Measurements from ENCODE around the gene SLC22A3. TPM values are rescaled to one million over a fixed set of nuclear protein-coding genes. Genes with fewer than 3 reads are reported as not detected.

Gene SLC22A3
- total and polyA plus RNA-seq, 2 of the 13 experiments (the other 11 are each of a cell fraction or from before 2014, with no cell fraction given) = 12.0 to 31.5 TPM

DNA sequence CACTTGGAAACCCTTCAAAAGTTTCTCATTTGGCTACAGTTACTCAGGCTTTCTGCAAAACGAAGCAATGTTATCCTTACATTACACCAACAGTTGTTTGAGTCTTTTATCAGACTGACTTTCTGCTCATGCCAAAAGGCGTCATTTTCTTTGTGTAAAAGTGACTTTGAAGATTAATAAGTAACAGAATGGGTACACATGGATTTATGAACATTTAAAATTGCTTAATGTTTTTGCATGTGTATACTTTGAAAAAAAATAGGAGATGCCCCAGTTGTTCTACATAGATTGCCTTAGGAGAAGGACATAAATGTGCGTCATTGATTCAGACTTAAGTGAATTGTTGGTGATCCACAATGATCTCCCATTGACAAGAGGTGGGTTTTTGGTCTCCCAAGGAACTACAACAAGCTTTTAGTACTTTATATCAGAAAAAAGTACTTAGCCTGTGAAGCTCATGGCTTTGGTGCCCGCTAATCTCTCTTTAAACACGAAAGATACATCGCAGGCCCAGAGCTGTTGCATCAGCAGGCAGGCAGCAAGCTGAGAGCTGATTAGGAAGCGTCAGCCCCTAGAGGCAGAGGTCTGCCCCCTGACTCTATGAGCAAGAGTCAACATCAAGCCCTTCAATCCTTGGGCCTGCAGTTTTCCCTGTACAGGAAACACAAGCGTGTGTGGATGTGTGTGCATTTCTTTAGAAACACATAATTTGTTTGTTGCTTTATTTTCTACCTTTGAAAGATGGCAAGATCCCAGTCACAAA is 45.9 kb downstream of the SLC22A3 start (continued):
- TF ChIP-seq ZSCAN29 (CRISPR knock-in tag; conservative IDR thresholded peaks at IDR 0.05) (0 out of 2 replicates have a peak, but pooled peaks have one; percentile 56), GPN1 (CRISPR knock-in tag; IDR thresholded peaks at IDR 0.05; ENCODE audit: borderline replicate concordance) (no peak), REPIN1 (CRISPR knock-in tag; IDR thresholded peaks at IDR 0.05; ENCODE audit: borderline replicate concordance, low read depth) (0 out of 2 replicates have a peak, but pooled peaks have one; percentile 53), SMC3 (IDR thresholded peaks at IDR 0.05; ENCODE audit: low read length) (peak; percentile 43; the same call in 1 of the 2 replicates), RBAK (CRISPR knock-in tag; IDR thresholded peaks at IDR 0.05) (no peak), WIZ (CRISPR knock-in tag; IDR thresholded peaks at IDR 0.05) (0 out of 2 replicates have a peak, but pooled peaks have one; percentile 48), SRF (IDR thresholded peaks at IDR 0.05; ENCODE audit: low read depth, low read length) (no peak), POGZ (CRISPR knock-in tag; IDR thresholded peaks at IDR 0.05) (peak; percentile 69; the same call in 1 of the 2 replicates), REXO4 (CRISPR knock-in tag; IDR thresholded peaks at IDR 0.05; ENCODE audit: borderline replicate concordance) (no peak), ZBTB21 (CRISPR knock-in tag; IDR thresholded peaks at IDR 0.05) (peak; percentile 46; the same call in 1 of the 2 replicates), EP300 (IDR thresholded peaks at IDR 0.05; ENCODE audit: low read depth in 2 of 2, low read length in 2 of 2) (peak in 1 of 2 experiments; percentile 72; a peak in 2 of 4 replicates), EP300 (CRISPR knock-in tag; IDR thresholded peaks at IDR 0.05; ENCODE audit: borderline replicate concordance) (peak; percentile 17; the same call in 1 of the 2 replicates), TAF1 (CRISPR knock-in tag; IDR thresholded peaks at IDR 0.05) (peak; percentile 20; the same call in 1 of the 2 replicates), HNF4A (CRISPR knock-in tag; IDR thresholded peaks at IDR 0.05) (peak; percentile 38; the same call in 1 of the 2 replicates), KLF16 (CRISPR knock-in tag; IDR thresholded peaks at IDR 0.05) (peak in 1 of 2 experiments; percentile 70; a peak in 2 of 4 replicates), HIVEP1 (CRISPR knock-in tag; IDR thresholded peaks at IDR 0.05) (peak; percentile 44; the same call in 1 of the 2 replicates)
- TF ChIP-seq, protein P1, sequence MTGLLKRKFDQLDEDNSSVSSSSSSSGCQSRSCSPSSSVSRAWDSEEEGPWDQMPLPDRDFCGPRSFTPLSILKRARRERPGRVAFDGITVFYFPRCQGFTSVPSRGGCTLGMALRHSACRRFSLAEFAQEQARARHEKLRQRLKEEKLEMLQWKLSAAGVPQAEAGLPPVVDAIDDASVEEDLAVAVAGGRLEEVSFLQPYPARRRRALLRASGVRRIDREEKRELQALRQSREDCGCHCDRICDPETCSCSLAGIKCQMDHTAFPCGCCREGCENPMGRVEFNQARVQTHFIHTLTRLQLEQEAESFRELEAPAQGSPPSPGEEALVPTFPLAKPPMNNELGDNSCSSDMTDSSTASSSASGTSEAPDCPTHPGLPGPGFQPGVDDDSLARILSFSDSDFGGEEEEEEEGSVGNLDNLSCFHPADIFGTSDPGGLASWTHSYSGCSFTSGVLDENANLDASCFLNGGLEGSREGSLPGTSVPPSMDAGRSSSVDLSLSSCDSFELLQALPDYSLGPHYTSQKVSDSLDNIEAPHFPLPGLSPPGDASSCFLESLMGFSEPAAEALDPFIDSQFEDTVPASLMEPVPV (CRISPR knock-in tag; IDR thresholded peaks at IDR 0.05) = no peak
- TF ChIP-seq, protein P2, sequence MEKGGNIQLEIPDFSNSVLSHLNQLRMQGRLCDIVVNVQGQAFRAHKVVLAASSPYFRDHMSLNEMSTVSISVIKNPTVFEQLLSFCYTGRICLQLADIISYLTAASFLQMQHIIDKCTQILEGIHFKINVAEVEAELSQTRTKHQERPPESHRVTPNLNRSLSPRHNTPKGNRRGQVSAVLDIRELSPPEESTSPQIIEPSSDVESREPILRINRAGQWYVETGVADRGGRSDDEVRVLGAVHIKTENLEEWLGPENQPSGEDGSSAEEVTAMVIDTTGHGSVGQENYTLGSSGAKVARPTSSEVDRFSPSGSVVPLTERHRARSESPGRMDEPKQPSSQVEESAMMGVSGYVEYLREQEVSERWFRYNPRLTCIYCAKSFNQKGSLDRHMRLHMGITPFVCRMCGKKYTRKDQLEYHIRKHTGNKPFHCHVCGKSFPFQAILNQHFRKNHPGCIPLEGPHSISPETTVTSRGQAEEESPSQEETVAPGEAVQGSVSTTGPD (CRISPR knock-in tag; IDR thresholded peaks at IDR 0.05) = no peak
- TF ChIP-seq, protein P3, sequence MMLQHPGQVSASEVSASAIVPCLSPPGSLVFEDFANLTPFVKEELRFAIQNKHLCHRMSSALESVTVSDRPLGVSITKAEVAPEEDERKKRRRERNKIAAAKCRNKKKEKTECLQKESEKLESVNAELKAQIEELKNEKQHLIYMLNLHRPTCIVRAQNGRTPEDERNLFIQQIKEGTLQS (CRISPR knock-in tag; IDR thresholded peaks at IDR 0.05) = peak; percentile 98
- TF ChIP-seq, protein P4, sequence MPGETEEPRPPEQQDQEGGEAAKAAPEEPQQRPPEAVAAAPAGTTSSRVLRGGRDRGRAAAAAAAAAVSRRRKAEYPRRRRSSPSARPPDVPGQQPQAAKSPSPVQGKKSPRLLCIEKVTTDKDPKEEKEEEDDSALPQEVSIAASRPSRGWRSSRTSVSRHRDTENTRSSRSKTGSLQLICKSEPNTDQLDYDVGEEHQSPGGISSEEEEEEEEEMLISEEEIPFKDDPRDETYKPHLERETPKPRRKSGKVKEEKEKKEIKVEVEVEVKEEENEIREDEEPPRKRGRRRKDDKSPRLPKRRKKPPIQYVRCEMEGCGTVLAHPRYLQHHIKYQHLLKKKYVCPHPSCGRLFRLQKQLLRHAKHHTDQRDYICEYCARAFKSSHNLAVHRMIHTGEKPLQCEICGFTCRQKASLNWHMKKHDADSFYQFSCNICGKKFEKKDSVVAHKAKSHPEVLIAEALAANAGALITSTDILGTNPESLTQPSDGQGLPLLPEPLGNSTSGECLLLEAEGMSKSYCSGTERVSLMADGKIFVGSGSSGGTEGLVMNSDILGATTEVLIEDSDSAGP (CRISPR knock-in tag; IDR thresholded peaks at IDR 0.05; ENCODE audit: borderline replicate concordance) = peak; percentile 56; the same call in 1 of the 2 replicates
- TF ChIP-seq, protein P5, sequence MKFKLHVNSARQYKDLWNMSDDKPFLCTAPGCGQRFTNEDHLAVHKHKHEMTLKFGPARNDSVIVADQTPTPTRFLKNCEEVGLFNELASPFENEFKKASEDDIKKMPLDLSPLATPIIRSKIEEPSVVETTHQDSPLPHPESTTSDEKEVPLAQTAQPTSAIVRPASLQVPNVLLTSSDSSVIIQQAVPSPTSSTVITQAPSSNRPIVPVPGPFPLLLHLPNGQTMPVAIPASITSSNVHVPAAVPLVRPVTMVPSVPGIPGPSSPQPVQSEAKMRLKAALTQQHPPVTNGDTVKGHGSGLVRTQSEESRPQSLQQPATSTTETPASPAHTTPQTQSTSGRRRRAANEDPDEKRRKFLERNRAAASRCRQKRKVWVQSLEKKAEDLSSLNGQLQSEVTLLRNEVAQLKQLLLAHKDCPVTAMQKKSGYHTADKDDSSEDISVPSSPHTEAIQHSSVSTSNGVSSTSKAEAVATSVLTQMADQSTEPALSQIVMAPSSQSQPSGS (CRISPR knock-in tag; IDR thresholded peaks at IDR 0.05) = peak; percentile 80

All from HepG2 (cell line).